Thoracic aorta (tissue), 2 donors: ENCODE data around the gene DHRS12. TPM values are rescaled to one million over a fixed set of nuclear protein-coding genes. Genes with fewer than 3 reads are reported as not detected.

ENCODE experiments used
- ATAC-seq: fragments of 150-250 bp; one replicate; pipeline ENCODE4 v1.8.0; 2017; ENCODE audit warnings: low read depth; ENCODE audit not compliant: insufficient number of reproducible peaks, low FRiP score
- DNase-seq: peaks from one replicate; pipeline ENCODE4 v3.0.0-alpha.2; 2020; ENCODE audit warnings: low spot score
- H3K27ac ChIP-seq, 2 donors: fragments of 200-600 bp; sonication (generic); 1 replicate in 1 of 2; 2 replicates in 1 of 2; pipeline ENCODE4 v1.5.1; 2016; ENCODE audit warnings: mild to moderate bottlenecking in 2 of 2, moderate library complexity in 2 of 2
- H3K27me3 ChIP-seq: fragments of 200-600 bp; sonication (generic); replicated peaks from 2 replicates; pipeline ENCODE4 v1.6.0; 2016; ENCODE audit warnings: mild to moderate bottlenecking; ENCODE audit not compliant: insufficient read depth
- H3K36me3 ChIP-seq: fragments of 200-600 bp; sonication (generic); one replicate; pipeline ENCODE4 v1.5.1; 2016
- H3K4me1 ChIP-seq, 2 donors: fragments of 200-600 bp; sonication (generic); 1 replicate in 1 of 2; 2 replicates in 1 of 2; pipeline versions ENCODE4 v1.5.1 to v1.6.0; 2016; ENCODE audit warnings: low read depth in 2 of 2, mild to moderate bottlenecking in 1 of 2; ENCODE audit not compliant: control insufficient read depth in 1 of 2
- H3K4me3 ChIP-seq: fragments of 200-600 bp; sonication (generic); 2 replicates; pipeline ENCODE4 v1.5.1; 2016; ENCODE audit warnings: mild to moderate bottlenecking
- H3K9me3 ChIP-seq: fragments of 200-600 bp; sonication (generic); 2 replicates; pipeline ENCODE4 v1.5.1; 2016
- CTCF ChIP-seq: fragments of 200-600 bp; sonication (generic); IDR thresholded peaks from one replicate; pipeline ENCODE4 v1.5.1; 2019; ENCODE audit warnings: antibody characterized with exemption
- total RNA-seq, 2 donors: library from RNA; depleted of rRNA; stranded (reverse); fragments of >200 nt; gene quantifications; one replicate each; pipeline versions ENCODE4 v1.1.0 to v1.2.3, GENCODE V29; 2016

Gene DHRS12
- total RNA-seq, 2 donors from 2014 or later = 4.9 to 13.3 TPM

DNA sequence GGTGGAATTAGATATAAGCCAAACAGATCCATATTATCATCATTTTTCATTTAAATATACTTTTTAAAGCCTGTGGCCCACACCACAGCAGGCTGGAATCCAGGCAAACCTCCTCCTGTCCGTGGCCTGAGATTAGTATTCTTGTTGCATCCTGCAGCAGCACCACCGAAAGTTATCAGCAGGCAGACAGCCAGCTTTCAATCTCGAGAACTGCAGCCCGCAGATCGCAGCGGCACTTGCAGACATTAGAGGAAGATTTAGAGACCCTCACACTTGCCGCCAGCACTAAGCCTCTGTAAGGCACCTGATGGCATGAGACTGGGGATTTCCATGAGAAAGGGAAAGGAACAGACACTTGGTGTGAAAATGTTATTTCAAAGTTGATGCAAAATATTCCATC lies 7.4 kb downstream of the DHRS12 start:
- H3K9me3 ChIP-seq = no peaks in the 10 kb centered on the region
- no peak for TF ChIP-seq CTCF
- peaks cover 9 to 26% of the 10 kb centered on the region in 2 donors for H3K4me1 ChIP-seq
- DNase-seq = no peak
- no peak overlapping the region for H3K27ac ChIP-seq
- no peak overlapping the region for H3K4me3 ChIP-seq
- H3K27me3 ChIP-seq = no peaks in the 10 kb centered on the region
- no peaks in the 10 kb centered on the region for H3K36me3 ChIP-seq
- ATAC-seq = no peak

- Histone ChIP-seq H3K4me3 (no peak overlapping the region), H3K27me3 (no peaks in the 10 kb centered on the region), H3K9me3 (no peaks in the 10 kb centered on the region), H3K4me1 (peaks cover 0 to 15% of the 10 kb centered on the region in 2 donors), H3K27ac (no peak overlapping the region), H3K36me3 (no peaks in the 10 kb centered on the region)
- ATAC-seq (no peak), DNase-seq (no peak)
- TF ChIP-seq CTCF = no peak
These were observed 8.5 kb downstream of the DHRS12 start for GRCh38 chr13:51795419-51795818.

DNA sequence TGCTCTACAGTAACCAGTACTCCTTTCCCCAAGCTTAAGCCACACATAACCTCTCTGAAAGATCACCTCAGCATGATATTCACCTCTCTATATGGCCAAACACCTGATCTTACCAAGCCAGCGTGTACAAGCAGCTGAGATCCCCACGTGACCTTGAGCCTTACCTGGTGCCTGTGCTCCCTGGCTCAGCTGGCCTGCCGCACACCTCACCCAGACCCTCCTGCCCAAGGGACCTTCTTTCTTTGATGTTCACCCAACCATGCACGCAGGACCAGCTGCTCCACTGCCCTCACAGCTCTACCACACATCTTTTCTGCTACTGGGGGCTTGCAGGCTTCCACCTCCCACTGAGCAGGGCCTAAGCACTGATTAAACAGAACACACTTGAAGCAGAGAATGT lies 9.0 kb downstream of the DHRS12 start:
- H3K27me3 ChIP-seq = no peaks in the 10 kb centered on the region
- H3K27ac ChIP-seq = no peak overlapping the region
- no peak for TF ChIP-seq CTCF
- H3K9me3 ChIP-seq = no peaks in the 10 kb centered on the region
- DNase-seq (no peak), ATAC-seq (no peak)
- H3K4me3 ChIP-seq = no peak overlapping the region
- H3K36me3 ChIP-seq = no peaks in the 10 kb centered on the region
- peaks cover 0 to 11% of the 10 kb centered on the region in 2 donors for H3K4me1 ChIP-seq

DNA sequence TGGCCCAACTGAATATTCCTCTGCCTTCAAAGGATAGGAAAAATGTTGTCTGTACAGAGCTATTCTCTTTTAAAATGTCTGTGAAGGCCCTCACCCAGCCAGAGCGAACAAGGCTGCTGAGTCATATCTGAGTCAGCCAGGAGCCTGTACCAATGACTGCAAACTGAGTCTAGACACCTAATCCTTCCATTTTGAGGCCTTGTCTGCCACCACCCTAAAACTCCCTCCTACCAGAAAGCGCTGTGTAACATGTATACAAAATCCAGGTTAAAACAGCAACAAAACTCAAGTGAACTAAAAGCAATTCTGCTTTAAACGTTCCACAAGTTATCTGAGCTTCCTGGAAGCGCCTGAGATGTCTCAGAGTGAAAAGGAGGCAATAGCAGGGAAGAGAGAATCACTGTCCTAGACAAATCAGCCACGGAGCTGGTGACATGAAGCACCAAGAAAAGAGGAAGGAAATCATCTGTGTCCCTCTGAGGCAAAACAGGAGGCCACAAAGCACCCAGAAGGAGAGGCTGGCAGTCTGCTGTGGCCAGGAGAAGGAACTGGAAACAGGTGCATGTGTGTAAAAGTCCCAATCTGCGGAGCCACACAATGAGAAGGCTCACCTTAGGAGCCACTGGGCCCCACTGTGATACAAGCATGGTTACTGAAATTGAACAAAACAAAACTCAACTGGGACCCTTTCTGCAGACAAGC lies 10.2 kb downstream of the DHRS12 start:
- TF ChIP-seq CTCF = no peak
- H3K27ac ChIP-seq = peak overlapping the region in 1 of 2 donors; percentile 38
- ATAC-seq = no peak
- peaks cover 0 to 18% of the 10 kb centered on the region in 2 donors for H3K4me1 ChIP-seq
- no peaks in the 10 kb centered on the region for H3K27me3 ChIP-seq
- H3K36me3 ChIP-seq = no peaks in the 10 kb centered on the region
- no peaks in the 10 kb centered on the region for H3K9me3 ChIP-seq
- H3K4me3 ChIP-seq = no peak overlapping the region
- no peak for DNase-seq

DNA sequence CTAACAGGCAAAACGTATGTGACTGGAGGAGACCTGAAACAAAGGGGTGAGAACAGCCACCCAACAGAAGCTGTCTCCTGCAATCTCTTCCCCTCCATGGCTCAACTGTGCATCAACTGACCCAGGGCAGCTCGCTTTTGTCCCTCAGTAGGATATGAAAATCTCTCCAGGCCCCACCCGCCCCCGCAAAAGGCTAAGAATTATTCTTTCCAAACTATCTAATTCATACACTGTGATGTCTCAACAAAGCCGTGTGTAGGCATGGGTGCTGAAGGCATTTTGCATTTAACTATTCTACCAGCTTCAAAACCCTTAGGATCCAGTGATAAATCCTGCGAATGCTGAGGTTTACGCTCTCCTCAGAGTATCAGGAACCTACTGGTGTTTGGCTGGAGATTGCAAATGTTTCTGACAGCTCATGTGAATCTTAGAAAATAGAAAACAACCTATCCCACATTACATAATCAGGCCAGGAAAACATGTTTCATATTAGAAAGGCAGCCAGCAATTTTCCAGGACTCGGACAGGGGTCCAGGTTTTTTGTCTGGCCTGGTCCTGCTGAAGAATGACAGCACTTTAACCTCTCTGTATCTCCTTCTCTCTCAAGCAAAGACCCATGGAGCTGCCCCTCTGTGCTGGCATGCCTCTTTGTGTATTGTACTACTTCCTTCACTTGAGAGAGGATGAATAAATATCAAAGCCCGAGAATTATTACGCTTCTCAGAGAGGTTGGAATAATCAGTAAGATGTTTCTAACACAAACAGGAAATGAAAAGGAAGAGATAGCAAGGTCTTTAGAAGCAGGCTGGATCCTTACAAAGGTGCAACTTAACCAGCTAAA lies 17.3 kb downstream of the DHRS12 start:
- H3K4me1 ChIP-seq = peaks cover 0 to 18% of the 10 kb centered on the region in 2 donors
- no peaks in the 10 kb centered on the region for H3K27me3 ChIP-seq
- DNase-seq = no peak
- H3K36me3 ChIP-seq = no peaks in the 10 kb centered on the region
- no peak for ATAC-seq
- H3K9me3 ChIP-seq = no peaks in the 10 kb centered on the region
- TF ChIP-seq CTCF = no peak
- no peak overlapping the region for H3K27ac ChIP-seq
- no peak overlapping the region for H3K4me3 ChIP-seq
